Activated naive CD8-positive, alpha-beta T cell treated with anti-CD3 and anti-CD28 coated beads for 36 hours (primary cell): ENCODE data around the gene C1QTNF8. TPM values are rescaled to one million over a fixed set of nuclear protein-coding genes. Genes with fewer than 3 reads are reported as not detected.

Experiments
- DNase-seq: peaks from one replicate; pipeline ENCODE4 v3.0.0; 2021
- H3K27ac Mint-ChIP-seq: one replicate; pipeline ENCODE4 v1.8.0; 2022; ENCODE audit warnings: mild to moderate bottlenecking, moderate library complexity, mixed read lengths
- H3K27me3 Mint-ChIP-seq: one replicate; pipeline ENCODE4 v1.8.0; 2022; ENCODE audit warnings: mild to moderate bottlenecking, mixed read lengths
- H3K36me3 Mint-ChIP-seq: one replicate; pipeline ENCODE4 v1.8.0; 2021; ENCODE audit warnings: mild to moderate bottlenecking, mixed read lengths
- H3K4me1 Mint-ChIP-seq: one replicate; pipeline ENCODE4 v1.8.0; 2021; ENCODE audit warnings: mixed read lengths
- H3K4me3 Mint-ChIP-seq: one replicate; pipeline ENCODE4 v1.8.0; 2022; ENCODE audit warnings: mild to moderate bottlenecking, moderate library complexity, mixed read lengths
- H3K9me3 Mint-ChIP-seq: one replicate; pipeline ENCODE4 v1.8.0; 2022; ENCODE audit warnings: mixed read lengths
- total RNA-seq, 2 experiments: library from RNA; stranded (reverse); gene quantifications; one replicate each; pipeline ENCODE4 v1.2.3, GENCODE V29; 2021

C1QTNF8 gene
- total RNA-seq, 2 experiments from 2014 or later: not detected

DNA sequence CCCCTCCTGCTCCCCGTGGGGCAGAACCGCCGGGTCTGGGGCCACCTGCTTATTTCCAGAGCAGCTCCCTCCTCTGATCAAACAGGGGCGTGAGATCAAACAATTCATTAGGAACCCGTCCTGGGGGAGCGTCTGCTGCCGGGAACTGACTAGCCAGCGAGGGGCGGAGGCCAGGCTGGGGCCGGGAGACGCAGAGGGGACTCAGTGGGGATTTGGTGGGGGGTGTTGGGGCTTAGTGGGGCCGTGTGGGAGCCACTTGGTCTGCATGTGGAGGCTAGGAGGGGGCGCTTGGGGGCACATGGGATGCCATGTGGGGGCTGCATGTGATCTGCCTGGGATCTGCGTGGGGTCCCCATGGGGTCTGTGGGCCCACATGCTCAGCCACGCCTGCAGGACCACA, 36.4 kb upstream of the C1QTNF8 start:
- Mint-ChIP-seq H3K36me3 (no peaks in the 10 kb centered on the region), H3K4me3 (no peak overlapping the region), H3K27me3 (no peaks in the 10 kb centered on the region), H3K27ac (no peak overlapping the region), H3K9me3 (no peaks in the 10 kb centered on the region), H3K4me1 (no peaks in the 10 kb centered on the region)
- no peak for DNase-seq

DNA sequence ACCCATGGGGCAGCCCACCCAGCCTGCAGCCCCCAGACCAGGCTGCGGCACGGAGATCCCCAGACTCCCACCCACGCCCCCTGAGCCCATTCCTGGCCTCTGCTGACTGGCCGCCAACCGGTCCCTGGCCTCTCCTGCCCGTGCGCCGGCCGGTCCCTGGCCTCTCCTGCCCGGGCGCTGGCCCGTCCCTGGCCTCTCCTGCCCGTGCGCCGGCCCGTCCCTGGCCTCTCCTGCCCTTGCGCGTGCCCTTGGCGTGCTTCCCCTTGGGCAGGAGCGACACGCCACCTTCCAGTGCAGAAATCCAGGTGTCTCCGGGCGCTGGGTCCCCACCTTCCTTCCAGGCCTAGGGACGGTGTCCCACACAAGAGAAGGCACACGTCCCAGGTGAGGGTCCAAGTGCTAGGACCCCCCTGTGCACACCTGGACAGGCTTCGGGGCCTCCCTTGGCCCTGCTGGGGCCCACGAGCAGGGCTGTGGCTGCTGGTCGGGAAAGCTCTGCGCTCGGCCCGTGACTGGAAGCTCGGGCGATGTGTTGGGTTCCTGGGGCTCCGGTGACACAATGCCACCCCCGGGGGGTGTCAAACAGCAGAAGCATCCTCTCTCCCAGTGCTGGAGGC, 35.4 kb upstream of the C1QTNF8 start:
- no peaks in the 10 kb centered on the region for H3K36me3 Mint-ChIP-seq
- DNase-seq: no peak
- H3K27ac Mint-ChIP-seq: no peak overlapping the region
- H3K4me3 Mint-ChIP-seq: no peak overlapping the region
- no peaks in the 10 kb centered on the region for H3K27me3 Mint-ChIP-seq
- no peaks in the 10 kb centered on the region for H3K9me3 Mint-ChIP-seq
- no peaks in the 10 kb centered on the region for H3K4me1 Mint-ChIP-seq

DNA sequence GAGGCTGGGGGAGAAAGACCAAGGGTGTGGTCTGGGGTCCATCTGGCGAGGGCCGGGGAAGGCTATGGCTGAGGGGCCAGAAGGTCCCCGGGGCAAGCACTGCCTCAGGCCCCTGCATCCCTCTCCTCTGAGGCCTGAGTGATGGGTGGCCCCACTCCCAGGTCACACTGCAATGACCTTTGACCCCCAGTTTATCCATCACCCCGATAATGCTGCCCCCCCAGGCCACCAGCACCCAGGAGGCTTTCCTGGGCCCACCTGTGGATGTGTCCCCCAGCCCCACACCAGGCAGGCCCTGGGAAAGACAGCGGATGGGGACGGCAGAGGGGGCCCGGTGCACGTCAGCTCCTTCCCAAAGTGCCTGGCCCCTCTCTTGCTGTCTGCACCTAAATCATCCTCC, 34.3 kb upstream of the C1QTNF8 start:
- H3K9me3 Mint-ChIP-seq: no peaks in the 10 kb centered on the region
- no peak for DNase-seq
- H3K4me1 Mint-ChIP-seq: no peaks in the 10 kb centered on the region
- H3K27me3 Mint-ChIP-seq: no peaks in the 10 kb centered on the region
- H3K4me3 Mint-ChIP-seq: no peak overlapping the region
- H3K27ac Mint-ChIP-seq: no peak overlapping the region
- no peaks in the 10 kb centered on the region for H3K36me3 Mint-ChIP-seq

DNA sequence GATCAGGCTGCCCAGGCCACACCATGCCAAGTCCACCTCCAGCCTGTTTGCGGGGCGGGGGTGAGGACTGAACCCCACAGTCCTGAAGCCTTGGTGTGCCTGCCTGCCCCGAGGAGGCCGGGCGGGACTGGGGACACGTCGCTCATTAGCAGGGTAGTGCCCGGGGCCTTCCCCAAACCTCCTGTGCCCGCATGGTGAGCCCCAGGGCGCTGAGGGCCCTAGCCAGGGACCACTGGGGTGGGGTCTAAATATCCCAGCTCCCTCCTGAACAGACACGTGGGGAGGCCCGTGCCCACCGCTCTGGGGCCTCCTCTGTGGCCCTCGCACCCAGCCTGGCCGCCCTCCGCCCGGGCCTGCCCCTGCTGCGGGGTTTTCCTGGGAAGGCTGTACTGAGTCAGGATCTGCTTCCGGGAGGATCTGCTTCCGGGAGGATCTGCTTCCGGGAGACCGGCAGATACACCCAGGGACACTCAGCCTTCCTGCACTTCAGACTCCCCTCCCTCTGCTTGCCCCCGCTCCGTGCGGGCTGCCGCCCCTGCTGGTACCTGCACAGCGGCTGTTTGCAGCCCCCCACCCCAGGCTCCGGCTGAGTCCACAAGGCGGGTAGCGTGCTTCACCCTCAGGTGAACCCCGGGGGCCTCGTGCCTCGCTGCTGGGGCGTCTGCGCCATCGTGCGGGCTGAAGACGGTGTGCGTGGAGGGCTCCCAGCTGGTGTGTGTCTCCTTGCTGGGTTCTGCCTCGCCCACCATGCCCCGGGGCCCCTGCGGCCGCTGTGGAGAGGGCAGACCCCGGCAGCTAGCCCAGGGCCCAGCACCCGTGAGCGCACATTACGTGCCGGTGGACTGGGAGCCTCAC, 33.3 kb upstream of the C1QTNF8 start:
- Mint-ChIP-seq H3K27me3 (no peaks in the 10 kb centered on the region), H3K4me3 (no peak overlapping the region), H3K36me3 (no peaks in the 10 kb centered on the region), H3K9me3 (no peaks in the 10 kb centered on the region), H3K4me1 (no peaks in the 10 kb centered on the region), H3K27ac (no peak overlapping the region)
- DNase-seq: no peak

DNA sequence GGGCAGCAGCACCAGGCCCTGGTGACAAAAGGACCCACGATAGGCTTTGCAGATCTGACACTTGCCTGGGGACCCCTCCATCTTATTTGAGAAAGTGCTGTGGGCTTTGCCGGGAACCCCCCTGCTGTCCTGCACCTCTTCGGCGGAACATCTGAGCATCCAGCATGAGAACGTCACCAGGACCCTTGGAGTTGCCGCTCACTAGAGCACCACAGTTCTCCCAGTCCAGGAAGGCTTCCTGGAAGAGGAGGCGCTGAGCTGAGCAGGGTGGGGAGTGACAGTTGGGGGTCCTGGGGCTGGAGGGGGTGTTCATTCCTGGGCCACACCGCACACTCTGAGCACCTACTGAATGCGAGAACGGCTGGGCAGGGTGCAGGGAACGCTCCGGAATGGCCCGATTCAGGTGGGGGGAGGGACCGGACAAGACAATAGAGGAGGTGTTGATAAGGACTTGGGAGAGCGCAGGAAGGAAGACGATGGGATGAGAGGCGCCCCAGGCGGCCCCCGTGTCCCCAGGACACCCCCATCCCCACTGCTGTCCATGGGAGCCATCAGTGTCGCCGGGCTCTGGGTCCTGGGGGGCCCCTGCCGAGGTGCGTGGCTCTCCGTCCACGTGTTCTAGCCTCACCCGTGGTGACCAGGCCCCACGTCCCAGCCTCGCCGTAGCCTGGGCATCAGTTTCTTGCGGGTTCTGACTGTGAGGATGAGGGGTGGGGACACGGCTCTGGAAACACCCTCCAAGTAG, 32.1 kb upstream of the C1QTNF8 start:
- no peak for DNase-seq
- Mint-ChIP-seq H3K4me3 (no peak overlapping the region), H3K9me3 (no peaks in the 10 kb centered on the region), H3K27me3 (no peaks in the 10 kb centered on the region), H3K27ac (no peak overlapping the region), H3K36me3 (no peaks in the 10 kb centered on the region), H3K4me1 (no peaks in the 10 kb centered on the region)

DNA sequence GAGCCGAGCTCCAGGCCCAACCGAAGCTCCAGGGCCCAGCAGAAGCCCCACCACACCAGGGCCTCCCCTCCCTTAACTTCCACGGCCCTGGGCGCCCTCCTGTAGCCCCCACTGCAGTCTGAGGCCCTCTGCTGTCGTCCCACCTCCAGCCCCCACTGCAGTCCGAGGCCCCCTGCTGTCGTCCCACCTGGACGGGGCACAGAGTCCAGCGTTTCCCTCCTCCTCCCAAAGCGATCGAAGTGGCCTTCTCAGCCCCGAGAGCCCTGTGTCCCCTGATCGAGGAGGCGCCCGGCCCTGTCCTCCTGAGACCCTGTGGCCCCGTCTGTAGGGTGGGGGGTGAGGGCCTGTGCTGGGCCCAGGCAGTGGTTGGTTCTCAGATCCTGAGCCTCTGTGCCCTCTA, 31.1 kb upstream of the C1QTNF8 start:
- no peak overlapping the region for H3K27ac Mint-ChIP-seq
- no peaks in the 10 kb centered on the region for H3K4me1 Mint-ChIP-seq
- no peaks in the 10 kb centered on the region for H3K27me3 Mint-ChIP-seq
- H3K9me3 Mint-ChIP-seq: no peaks in the 10 kb centered on the region
- no peak for DNase-seq
- H3K36me3 Mint-ChIP-seq: no peaks in the 10 kb centered on the region
- H3K4me3 Mint-ChIP-seq: no peak overlapping the region

DNA sequence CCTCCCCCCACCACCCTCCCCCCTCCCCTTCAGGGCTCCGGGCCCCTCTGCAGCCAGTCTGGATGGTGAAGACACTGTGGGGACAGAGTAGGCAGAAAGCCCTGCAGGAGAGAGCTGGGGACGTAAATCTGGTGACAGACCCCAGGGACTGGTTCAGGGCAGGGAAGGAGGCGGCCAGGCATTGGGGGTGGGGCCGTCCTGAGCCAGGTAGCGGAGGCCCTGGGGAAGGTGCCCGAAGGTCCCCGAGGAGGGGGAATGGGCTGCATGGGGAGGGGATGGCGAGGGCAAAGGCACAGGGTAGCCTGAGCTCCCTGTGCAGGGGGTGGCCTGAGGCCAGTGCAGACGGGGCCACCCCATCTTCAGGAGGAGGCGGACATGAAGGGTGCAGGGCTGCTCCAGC, 30.5 kb upstream of the C1QTNF8 start:
- DNase-seq: no peak
- H3K4me3 Mint-ChIP-seq: no peak overlapping the region
- H3K27ac Mint-ChIP-seq: no peak overlapping the region

DNA sequence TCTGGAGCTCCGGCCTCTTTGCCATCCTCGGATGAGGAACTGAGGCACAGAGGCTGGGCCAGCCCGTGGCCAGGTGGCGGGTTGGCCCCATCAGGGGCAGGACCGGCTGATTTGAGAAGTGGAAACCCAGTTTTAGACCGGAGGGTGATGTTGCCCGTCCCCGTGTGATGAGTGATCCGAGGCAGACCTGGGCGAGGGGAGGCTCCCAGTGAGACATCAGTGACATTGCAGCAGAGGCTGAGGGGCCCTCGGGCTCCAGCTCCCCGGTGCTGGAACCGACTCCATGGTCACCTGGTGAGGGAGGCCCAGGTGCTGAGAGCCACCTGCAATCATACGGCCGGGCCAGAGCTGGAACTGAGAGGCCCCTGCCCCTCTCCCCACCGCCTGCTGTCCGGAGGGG, 30.0 kb upstream of the C1QTNF8 start:
- Mint-ChIP-seq H3K36me3 (no peaks in the 10 kb centered on the region), H3K27me3 (no peaks in the 10 kb centered on the region), H3K4me3 (no peak overlapping the region), H3K27ac (no peak overlapping the region), H3K9me3 (no peaks in the 10 kb centered on the region), H3K4me1 (no peaks in the 10 kb centered on the region)
- DNase-seq: no peak

More for the DNA sequence above, 30.5 kb upstream of the C1QTNF8 start:
- no peaks in the 10 kb centered on the region for H3K4me1 Mint-ChIP-seq
- H3K9me3 Mint-ChIP-seq: no peaks in the 10 kb centered on the region
- no peaks in the 10 kb centered on the region for H3K27me3 Mint-ChIP-seq
- no peaks in the 10 kb centered on the region for H3K36me3 Mint-ChIP-seq

DNA sequence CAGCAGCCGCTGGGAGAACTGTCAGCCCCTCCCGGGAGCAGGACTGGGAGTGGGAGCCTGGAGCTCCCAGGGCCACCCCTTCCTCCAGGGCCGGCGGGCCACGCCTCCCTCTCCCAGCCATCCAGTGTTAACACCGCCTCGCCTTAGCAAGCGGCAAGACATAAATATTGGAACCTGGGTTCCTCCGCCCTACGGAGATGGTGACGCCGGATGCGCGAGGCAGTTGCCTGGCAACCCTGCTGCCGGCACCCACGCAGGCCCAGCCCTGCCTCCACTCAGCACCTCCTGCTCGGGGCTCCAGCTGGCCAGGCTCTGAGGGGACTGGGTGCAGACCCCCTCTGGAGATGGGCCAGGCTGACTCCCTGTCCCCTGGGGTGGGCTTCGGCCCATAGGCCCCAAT, 29.4 kb upstream of the C1QTNF8 start:
- Mint-ChIP-seq H3K36me3 (no peaks in the 10 kb centered on the region), H3K27me3 (no peaks in the 10 kb centered on the region), H3K4me3 (no peak overlapping the region), H3K9me3 (no peaks in the 10 kb centered on the region), H3K4me1 (no peaks in the 10 kb centered on the region), H3K27ac (no peak overlapping the region)
- peak; percentile 55 for DNase-seq

DNA sequence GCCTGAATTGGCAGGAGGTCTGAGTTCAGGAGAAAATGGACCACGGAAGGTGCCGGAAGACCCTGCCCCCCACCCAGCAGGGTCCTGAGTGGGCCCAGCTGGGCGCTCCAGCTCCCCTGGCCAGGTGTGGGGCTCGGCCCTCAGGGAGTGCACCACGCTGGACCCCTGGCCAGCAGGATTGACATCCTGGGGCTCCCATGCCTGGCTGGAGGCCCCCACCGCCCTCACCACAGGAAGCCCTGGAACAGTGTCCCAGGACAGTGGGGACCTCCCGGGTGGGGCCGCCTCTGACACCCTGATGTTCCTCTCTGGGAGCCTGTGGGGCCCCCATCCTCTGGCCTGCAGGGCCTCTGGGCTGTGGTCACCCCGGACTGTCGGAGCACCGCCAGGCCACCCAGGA, 28.8 kb upstream of the C1QTNF8 start:
- DNase-seq: no peak
- H3K4me1 Mint-ChIP-seq: no peaks in the 10 kb centered on the region
- no peak overlapping the region for H3K4me3 Mint-ChIP-seq
- no peaks in the 10 kb centered on the region for H3K9me3 Mint-ChIP-seq
- H3K27me3 Mint-ChIP-seq: no peaks in the 10 kb centered on the region
- H3K27ac Mint-ChIP-seq: no peak overlapping the region
- H3K36me3 Mint-ChIP-seq: no peaks in the 10 kb centered on the region

DNA sequence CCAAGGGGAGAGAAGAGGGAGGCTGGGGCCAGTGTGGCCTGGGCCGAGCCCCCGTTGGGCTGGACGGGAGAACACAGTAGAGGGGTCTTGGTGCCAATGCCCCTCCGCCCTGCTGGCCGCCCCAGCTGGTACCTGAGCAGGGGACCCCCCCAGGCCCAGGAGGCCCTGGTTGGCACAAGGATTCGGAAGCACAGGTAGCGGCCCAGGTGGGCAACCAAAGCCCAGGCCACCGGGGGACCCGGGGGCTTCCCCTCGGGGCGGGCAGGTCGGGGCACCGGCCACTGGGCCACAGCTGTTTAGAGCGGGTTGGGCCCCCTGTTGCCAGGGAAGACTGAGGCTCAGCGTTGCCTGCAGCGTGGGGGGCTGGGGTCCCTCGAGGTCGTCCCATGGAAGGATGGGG, 28.2 kb upstream of the C1QTNF8 start:
- Mint-ChIP-seq H3K4me1 (no peaks in the 10 kb centered on the region), H3K36me3 (no peaks in the 10 kb centered on the region), H3K4me3 (no peak overlapping the region), H3K9me3 (no peaks in the 10 kb centered on the region), H3K27me3 (no peaks in the 10 kb centered on the region), H3K27ac (no peak overlapping the region)
- no peak for DNase-seq

DNA sequence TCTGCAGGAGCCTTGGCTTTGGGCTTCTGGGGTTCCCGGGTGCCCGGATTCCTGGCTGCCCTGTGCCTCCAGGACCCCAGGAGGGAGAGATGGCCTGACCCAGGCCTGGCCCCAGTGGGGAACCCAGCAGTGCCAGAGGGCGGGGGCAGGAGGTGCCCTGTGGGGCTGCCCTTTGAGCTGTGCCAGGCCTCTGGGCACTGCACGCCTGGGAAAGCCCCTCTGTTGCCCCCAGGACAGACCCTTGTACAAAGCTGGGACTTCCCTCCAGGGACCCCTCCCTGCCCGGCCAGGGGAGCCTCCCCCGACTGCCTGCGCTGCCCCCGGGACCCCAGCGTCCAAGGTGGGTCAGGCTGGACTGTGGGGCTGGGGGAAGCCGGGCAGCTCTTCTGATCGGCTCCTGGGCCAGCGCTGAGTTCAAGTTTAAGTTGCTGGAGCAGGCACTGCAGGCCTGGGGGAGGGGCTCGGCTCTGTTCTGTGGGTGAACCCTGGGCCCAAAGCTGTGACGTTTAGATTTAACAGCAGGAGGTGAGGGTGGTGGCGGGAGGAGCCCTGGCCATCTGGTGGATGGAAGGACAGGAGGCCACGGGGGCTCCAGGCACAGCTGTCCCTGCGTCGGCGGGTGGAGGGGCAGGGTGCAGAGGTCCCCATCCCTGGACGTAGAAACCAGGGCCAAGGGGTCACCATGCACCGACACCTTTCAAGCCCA, 27.6 kb upstream of the C1QTNF8 start:
- no peak overlapping the region for H3K4me3 Mint-ChIP-seq
- DNase-seq: no peak
- no peaks in the 10 kb centered on the region for H3K9me3 Mint-ChIP-seq
- H3K27me3 Mint-ChIP-seq: no peaks in the 10 kb centered on the region
- no peaks in the 10 kb centered on the region for H3K36me3 Mint-ChIP-seq
- H3K27ac Mint-ChIP-seq: no peak overlapping the region
- no peaks in the 10 kb centered on the region for H3K4me1 Mint-ChIP-seq

DNA sequence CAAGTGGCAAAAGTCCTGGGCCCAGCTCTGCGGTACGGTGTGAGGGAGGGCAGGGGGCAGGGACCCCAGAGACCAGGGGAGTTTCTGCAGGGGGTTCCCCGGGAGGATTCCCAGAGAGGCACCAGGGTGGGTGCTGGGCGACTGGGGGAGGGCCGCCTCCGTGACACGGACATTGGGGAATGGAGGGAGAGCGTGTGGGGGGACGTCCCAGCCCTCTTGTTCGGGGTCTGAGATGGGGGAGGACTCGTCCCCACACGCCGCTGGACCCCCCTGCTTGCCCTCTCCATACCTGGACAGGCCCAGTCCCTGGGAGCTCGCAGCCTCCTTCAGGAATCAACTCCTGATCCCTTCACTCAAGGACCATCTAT, 26.3 kb upstream of the C1QTNF8 start:
- no peaks in the 10 kb centered on the region for H3K36me3 Mint-ChIP-seq
- H3K4me1 Mint-ChIP-seq: no peaks in the 10 kb centered on the region
- H3K27me3 Mint-ChIP-seq: no peaks in the 10 kb centered on the region
- no peak overlapping the region for H3K4me3 Mint-ChIP-seq
- no peak overlapping the region for H3K27ac Mint-ChIP-seq
- H3K9me3 Mint-ChIP-seq: no peaks in the 10 kb centered on the region
- no peak for DNase-seq

DNA sequence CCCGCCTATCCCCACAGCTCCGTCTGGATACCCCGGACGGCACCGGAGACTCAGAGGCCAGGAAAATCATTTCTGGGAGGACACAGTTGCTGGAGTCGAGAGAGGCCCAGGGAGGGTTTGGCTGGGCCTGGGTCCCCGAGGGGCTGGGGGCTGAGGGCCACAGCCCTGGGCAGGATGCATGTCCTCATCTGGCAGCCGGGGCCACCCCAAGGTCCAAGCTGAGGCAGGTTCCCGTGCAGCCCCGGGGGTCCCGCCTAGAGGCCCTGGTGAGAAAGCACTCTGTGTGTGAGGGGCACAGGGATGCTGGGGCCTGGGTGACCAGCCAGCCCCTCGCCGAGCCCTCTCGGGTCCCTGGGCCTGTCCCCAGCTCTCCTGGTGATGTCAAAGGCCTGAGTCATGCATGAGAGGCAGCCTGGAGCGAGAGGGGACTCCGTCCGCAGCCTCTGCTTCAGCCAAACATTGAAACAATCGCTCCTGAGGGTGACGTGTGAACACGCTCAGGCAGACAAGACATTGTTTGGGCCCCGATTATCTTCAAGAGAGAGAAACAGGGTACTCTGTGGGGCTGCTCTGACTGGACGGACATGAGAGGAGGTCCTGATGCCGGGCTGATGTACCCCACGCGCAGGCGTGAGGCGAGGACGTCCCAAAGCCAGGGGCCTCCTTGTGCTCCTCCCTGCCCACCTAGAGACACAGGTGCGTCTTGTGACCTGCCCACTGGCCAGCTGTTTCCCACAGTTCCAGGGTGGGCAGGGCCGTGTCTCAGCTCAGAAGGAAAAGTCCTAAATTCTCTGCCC, 25.8 kb upstream of the C1QTNF8 start:
- no peak overlapping the region for H3K27ac Mint-ChIP-seq
- no peaks in the 10 kb centered on the region for H3K27me3 Mint-ChIP-seq
- H3K4me3 Mint-ChIP-seq: no peak overlapping the region
- H3K4me1 Mint-ChIP-seq: no peaks in the 10 kb centered on the region
- no peaks in the 10 kb centered on the region for H3K9me3 Mint-ChIP-seq
- no peaks in the 10 kb centered on the region for H3K36me3 Mint-ChIP-seq
- no peak for DNase-seq
